H1 (cell line): ENCODE measurements around the gene MSI1. TPM values are rescaled to one million over a fixed set of nuclear protein-coding genes. Genes with fewer than 3 reads are reported as not detected.

Experiments used
- ATF2 ChIP-seq: IDR thresholded peaks from 2 replicates; pipeline ENCODE4 v1.6.1; 2012; ENCODE audit warnings: low read length, inconsistent platforms
- CHD7 ChIP-seq: fragments of 300-600 bp; sonication (generic); IDR thresholded peaks from 2 replicates; pipeline ENCODE4 v1.7.1; 2012; ENCODE audit warnings: low read length, moderate library complexity, mild to moderate bottlenecking, inconsistent platforms; ENCODE audit not compliant: insufficient replicate concordance
- EGR1 ChIP-seq: IDR thresholded peaks from 2 replicates; pipeline ENCODE4 v1.6.1; 2011; ENCODE audit warnings: low read depth, low read length, borderline replicate concordance
- HDAC2 ChIP-seq, 2 experiments: fragments of 300-600 bp in 1 of 2; sonication (generic) in 1 of 2; IDR thresholded peaks; 2 replicates each; pipeline ENCODE4 v1.6.1; 2011 to 2012; ENCODE audit warnings: low read depth in 2 of 2, low read length in 2 of 2, mild to moderate bottlenecking in 2 of 2, moderate library complexity in 2 of 2, borderline replicate concordance in 1 of 2, inconsistent platforms in 1 of 2
- NANOG ChIP-seq: IDR thresholded peaks from 2 replicates; pipeline ENCODE4 v1.6.1; 2011; ENCODE audit warnings: low read length, low read depth, mild to moderate bottlenecking, inconsistent platforms; ENCODE audit not compliant: insufficient read depth, poor library complexity, severe bottlenecking
- POLR2AphosphoS5 ChIP-seq: IDR thresholded peaks from 2 replicates; pipeline ENCODE4 v1.6.1; 2011; ENCODE audit warnings: low read depth, low read length
- SIN3A ChIP-seq, 2 experiments: IDR thresholded peaks in 1 of 2; conservative IDR thresholded peaks in 1 of 2; 2 replicates each; pipeline ENCODE4 v1.6.1; 2011 to 2012; ENCODE audit warnings: low read length in 2 of 2, improper control_type of control experiment in 1 of 2, low read depth in 1 of 2, mild to moderate bottlenecking in 1 of 2
- TAF1 ChIP-seq: IDR thresholded peaks from 2 replicates; pipeline ENCODE4 v1.6.1; 2011; ENCODE audit warnings: mild to moderate bottlenecking, low read depth, low read length
- TBP ChIP-seq: IDR thresholded peaks from 2 replicates; pipeline ENCODE4 v1.6.1; 2011; ENCODE audit warnings: low read depth, low read length, improper control_type of control experiment
- polyA plus RNA-seq, 7 experiments: library from polyadenylated mRNA; depleted of rRNA in 3 of 7; stranded (reverse) in 5 of 7; unstranded in 2 of 7; fragments of >200 nt in 5 of 7; fragments of 200-250 nt in 2 of 7; gene quantifications; 1 replicate in 5 of 7; 2 replicates in 1 of 7; 4 replicates in 1 of 7; pipeline versions ENCODE4 v1.2.1 to v1.2.3, GENCODE V29; 2011 to 2013; ENCODE audit warnings: missing spikeins in 2 of 7, mixed read lengths in 2 of 7
- total RNA-seq: library from RNA; stranded (reverse); fragmentation: NEBNext Ultra II Directional; extraction: Animal tissue kit (Norgen Biotek cat#: 25700); gene quantifications from 2 replicates; pipeline ENCODE4 v1.2.1, GENCODE V29; 2021

The MSI1 gene
- total and polyA plus RNA-seq, 2 of the 8 experiments (the other 6 are each of a cell fraction or from before 2014, with no cell fraction given): 13.5 to 51.9 TPM

GRCh38 chr12:120356567-120357030, 12.4 kb downstream of the MSI1 start (continued):
- no peak for TF ChIP-seq HDAC2 (IDR thresholded peaks at IDR 0.05; ENCODE audit: borderline replicate concordance in 1 of 2, low read depth in 2 of 2, low read length in 2 of 2)
- no peak for TF ChIP-seq TBP
- TF ChIP-seq TAF1: 0 out of 2 replicates have a peak, but pooled peaks have one; percentile 19
- TF ChIP-seq ATF2: peak; percentile 76; the same call in 1 of the 2 replicates
- TF ChIP-seq SIN3A (conservative IDR thresholded peaks at IDR 0.05 in 1 of 2, IDR thresholded peaks at IDR 0.05 in 1 of 2; ENCODE audit: low read depth in 1 of 2, low read length in 2 of 2): peak in 1 of 2 experiments; percentile 84; a peak in 2 of 4 replicates
- peak; percentile 33; the same call in 1 of the 2 replicates for TF ChIP-seq EGR1
- no peak for TF ChIP-seq NANOG
- no peak for TF ChIP-seq CHD7
- no peak for TF ChIP-seq POLR2AphosphoS5
